Liver (tissue), 3 donors: ENCODE data around the gene DARS1.
"Not testable (repeated sequence)": the region's sequence is repeated elsewhere in the genome, so short reads cannot be mapped to it uniquely, and the experiment has no call there.

ENCODE experiments used
- CTCF ChIP-seq: fragments of 150-350 bp; IDR thresholded peaks from 2 replicates; pipeline ENCODE4 v1.5.1; 2017; ENCODE audit warnings: improper control_type of control experiment, low read depth, low read length; ENCODE audit not compliant: missing input control
- GABPA ChIP-seq, 2 donors: IDR thresholded peaks in 1 of 2; conservative IDR thresholded peaks in 1 of 2; 2 replicates each; pipeline ENCODE4 v1.6.1; 2016; ENCODE audit warnings: antibody characterized with exemption in 2 of 2, mild to moderate bottlenecking in 1 of 2, moderate library complexity in 1 of 2
- donor health status: healthy.
- donor health status: healthy.

GRCh38 chr2:135964404-135964803 lies 21.0 kb downstream of the DARS1 start:
- not testable (repeated sequence) for TF ChIP-seq CTCF; GABPA (IDR thresholded peaks at IDR 0.05 in 1 of 2, conservative IDR thresholded peaks at IDR 0.05 in 1 of 2)
